Natural killer cell (primary cell): ENCODE measurements around the gene BICD1. TPM values are rescaled to one million over a fixed set of nuclear protein-coding genes. Genes with fewer than 3 reads are reported as not detected.

ENCODE experiments used
- ATAC-seq, 3 donors: fragments of 150-1000 bp in 2 of 3; fragments of 200-7000 bp in 1 of 3; cut with Tn5 transposase; 1 replicate in 1 of 3; 2 replicates in 2 of 3; pipeline ENCODE4 v1.10.0; 2021; ENCODE audit warnings: mild to moderate bottlenecking in 2 of 3, moderate library complexity in 2 of 3
- DNase-seq, 2 donors: peaks; one replicate each; pipeline versions ENCODE4 v3.0.0 to v3.0.0-alpha.2; 2013 to 2021; ENCODE audit warnings: mixed read lengths in 1 of 2
- H3K27ac ChIP-seq: one replicate; pipeline ENCODE4 v1.5.1; 2013; ENCODE audit warnings: mild to moderate bottlenecking, low read length
- H3K27me3 ChIP-seq: one replicate; pipeline ENCODE4 v1.6.1; 2013; ENCODE audit warnings: low read length; ENCODE audit not compliant: control insufficient read depth, insufficient read depth
- H3K36me3 ChIP-seq: one replicate; pipeline ENCODE4 v1.6.1; 2013; ENCODE audit warnings: low read length; ENCODE audit not compliant: control insufficient read depth, insufficient read depth
- H3K4me1 ChIP-seq: one replicate; pipeline ENCODE4 v1.6.1; 2013; ENCODE audit warnings: low read length; ENCODE audit not compliant: control insufficient read depth, insufficient read depth
- H3K4me3 ChIP-seq: one replicate; pipeline ENCODE4 v1.5.1; 2013; ENCODE audit warnings: low read length
- H3K9me3 ChIP-seq: one replicate; pipeline ENCODE4 v1.6.1; 2013; ENCODE audit warnings: low read length; ENCODE audit not compliant: control insufficient read depth, insufficient read depth
- H3K27ac Mint-ChIP-seq, 2 donors: one replicate each; pipeline ENCODE4 v1.8.0; 2022; ENCODE audit warnings: mild to moderate bottlenecking in 2 of 2, mixed read lengths in 2 of 2, moderate library complexity in 1 of 2
- H3K27me3 Mint-ChIP-seq, 2 donors: one replicate each; pipeline ENCODE4 v1.8.0; 2022; ENCODE audit warnings: low read depth in 2 of 2, mixed read lengths in 2 of 2
- H3K36me3 Mint-ChIP-seq: one replicate; pipeline ENCODE4 v1.8.0; 2022; ENCODE audit warnings: mixed read lengths
- H3K4me1 Mint-ChIP-seq, 2 donors: one replicate each; pipeline ENCODE4 v1.8.0; 2022; ENCODE audit warnings: mixed read lengths in 2 of 2
- H3K4me3 Mint-ChIP-seq: one replicate; pipeline ENCODE4 v1.8.0; 2022; ENCODE audit warnings: mild to moderate bottlenecking, moderate library complexity, mixed read lengths
- H3K9me3 Mint-ChIP-seq, 2 donors: one replicate each; pipeline ENCODE4 v1.8.0; 2022; ENCODE audit warnings: mixed read lengths in 2 of 2
- WGBS: methylation state at CpG from one replicate; pipeline ENCODE4 v1.1.7; 2013; ENCODE audit warnings: missing lambda C conversion rate; ENCODE audit not compliant: insufficient coverage; 5-methylcytosine and 5-hydroxymethylcytosine counted together
- intact Hi-C: fragments of 100-400 bp; cut with micrococcal nuclease; formaldehyde crosslinking; loops from one replicate; pipeline ENCODE4 v1.14.2; 2022
- total RNA-seq, 4 donors: library from RNA; stranded (reverse); fragments of 120-200 nt in 1 of 4; gene quantifications; one replicate each; pipeline versions ENCODE4 v1.2.3 to v1.2.4, GENCODE V29; 2013 to 2022
- TF ChIP-seq, protein P1 (sequence below): fragments of 200-600 bp; IDR thresholded peaks from one replicate; pipeline ENCODE4 v1.8.0; 2022; ENCODE audit warnings: antibody characterized with exemption

The BICD1 gene
- total RNA-seq, 3 donors from 2014 or later (not counting 1 experiment from before 2014, with no cell fraction given) = 10.0 to 16.0 (median 15.5) TPM

DNA sequence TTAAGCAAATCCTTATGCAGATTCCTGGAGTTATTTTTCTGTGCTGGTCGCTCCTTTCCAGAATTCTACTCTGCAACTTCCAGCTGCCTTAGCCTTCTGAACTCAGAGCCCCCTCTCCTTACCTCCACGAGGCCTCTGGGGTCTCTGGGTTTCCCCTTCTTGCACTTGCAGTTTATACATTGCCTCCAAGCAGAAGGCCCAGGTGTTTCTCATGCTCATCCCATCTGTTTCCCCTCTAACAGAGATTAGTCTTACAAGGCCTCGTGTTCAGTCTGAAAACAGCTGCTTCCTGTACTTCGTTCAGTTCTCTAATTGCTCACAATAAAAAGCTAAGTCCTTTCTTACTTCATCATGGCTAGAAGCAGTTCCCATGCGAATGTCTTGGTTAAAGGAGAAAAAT lies 158.3 kb downstream of the BICD1 start:
- Histone ChIP-seq H3K27ac (peak overlapping the region; percentile 58), H3K4me1 (no peaks in the 10 kb centered on the region), H3K27me3 (no peaks in the 10 kb centered on the region), H3K4me3 (no peak overlapping the region), H3K9me3 (no peaks in the 10 kb centered on the region), H3K36me3 (no peaks in the 10 kb centered on the region)
- TF ChIP-seq, protein P1, sequence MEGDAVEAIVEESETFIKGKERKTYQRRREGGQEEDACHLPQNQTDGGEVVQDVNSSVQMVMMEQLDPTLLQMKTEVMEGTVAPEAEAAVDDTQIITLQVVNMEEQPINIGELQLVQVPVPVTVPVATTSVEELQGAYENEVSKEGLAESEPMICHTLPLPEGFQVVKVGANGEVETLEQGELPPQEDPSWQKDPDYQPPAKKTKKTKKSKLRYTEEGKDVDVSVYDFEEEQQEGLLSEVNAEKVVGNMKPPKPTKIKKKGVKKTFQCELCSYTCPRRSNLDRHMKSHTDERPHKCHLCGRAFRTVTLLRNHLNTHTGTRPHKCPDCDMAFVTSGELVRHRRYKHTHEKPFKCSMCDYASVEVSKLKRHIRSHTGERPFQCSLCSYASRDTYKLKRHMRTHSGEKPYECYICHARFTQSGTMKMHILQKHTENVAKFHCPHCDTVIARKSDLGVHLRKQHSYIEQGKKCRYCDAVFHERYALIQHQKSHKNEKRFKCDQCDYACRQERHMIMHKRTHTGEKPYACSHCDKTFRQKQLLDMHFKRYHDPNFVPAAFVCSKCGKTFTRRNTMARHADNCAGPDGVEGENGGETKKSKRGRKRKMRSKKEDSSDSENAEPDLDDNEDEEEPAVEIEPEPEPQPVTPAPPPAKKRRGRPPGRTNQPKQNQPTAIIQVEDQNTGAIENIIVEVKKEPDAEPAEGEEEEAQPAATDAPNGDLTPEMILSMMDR = no peak
- no peak for DNase-seq
- no peaks in the 10 kb centered on the region for H3K27me3 Mint-ChIP-seq
- intact Hi-C loops = no loop called here
- 25% methylated on average over 4 of the region's 5 CpGs for WGBS
- H3K9me3 Mint-ChIP-seq = no peaks in the 10 kb centered on the region
- no peak overlapping the region for H3K27ac Mint-ChIP-seq
- H3K4me1 Mint-ChIP-seq = peaks cover 0 to 5% of the 10 kb centered on the region in 2 donors
- no peak for ATAC-seq
- no peak overlapping the region for H3K4me3 Mint-ChIP-seq
- no peaks in the 10 kb centered on the region for H3K36me3 Mint-ChIP-seq

DNA sequence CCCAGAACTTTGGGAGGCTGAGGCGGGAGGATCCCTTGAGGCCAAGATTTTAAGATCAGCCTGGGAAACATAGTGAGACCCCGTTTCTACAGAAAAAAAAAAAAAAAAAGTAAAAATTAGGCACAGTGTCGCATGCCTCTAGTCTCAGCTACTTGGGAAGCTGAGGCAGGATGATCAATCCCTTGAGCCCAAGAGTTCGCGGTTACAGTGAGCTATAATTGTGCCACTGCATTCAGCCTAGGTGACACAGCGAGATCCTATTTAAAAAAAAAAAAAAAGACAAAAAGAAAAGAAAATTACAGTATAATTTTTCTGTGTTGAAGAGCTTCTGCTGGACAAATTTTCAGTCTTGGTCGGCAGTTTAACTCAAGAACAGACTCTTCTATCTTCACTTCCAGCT lies 158.8 kb downstream of the BICD1 start:
- H3K4me1 Mint-ChIP-seq = peaks cover 0 to 5% of the 10 kb centered on the region in 2 donors
- H3K9me3 Mint-ChIP-seq = no peaks in the 10 kb centered on the region
- 59% methylated on average over 5 of the region's 7 CpGs for WGBS
- H3K27me3 ChIP-seq = no peaks in the 10 kb centered on the region
- no peak overlapping the region for H3K4me3 Mint-ChIP-seq
- intact Hi-C loops = no loop called here
- TF ChIP-seq, protein P1 = no peak
- no peaks in the 10 kb centered on the region for H3K36me3 ChIP-seq
- no peaks in the 10 kb centered on the region for H3K36me3 Mint-ChIP-seq
- no peaks in the 10 kb centered on the region for H3K4me1 ChIP-seq
- H3K27ac ChIP-seq = peak overlapping the region; percentile 58
- no peaks in the 10 kb centered on the region for H3K9me3 ChIP-seq
- H3K27me3 Mint-ChIP-seq = no peaks in the 10 kb centered on the region
- H3K27ac Mint-ChIP-seq = no peak overlapping the region
- ATAC-seq (no peak), DNase-seq (no peak)
- no peak overlapping the region for H3K4me3 ChIP-seq

- Mint-ChIP-seq H3K27ac (no peak overlapping the region), H3K27me3 (no peaks in the 10 kb centered on the region), H3K4me3 (no peak overlapping the region), H3K9me3 (no peaks in the 10 kb centered on the region), H3K4me1 (peaks cover 0 to 5% of the 10 kb centered on the region in 2 donors), H3K36me3 (no peaks in the 10 kb centered on the region)
- Histone ChIP-seq H3K27ac (peak overlapping the region; percentile 58), H3K4me3 (no peak overlapping the region), H3K27me3 (no peaks in the 10 kb centered on the region), H3K36me3 (no peaks in the 10 kb centered on the region), H3K4me1 (no peaks in the 10 kb centered on the region), H3K9me3 (no peaks in the 10 kb centered on the region)
- DNase-seq (no peak), ATAC-seq (no peak)
- TF ChIP-seq, protein P1 = no peak
- intact Hi-C loops = no loop called here
- WGBS = 89% methylated on average over 1 of the region's 3 CpGs
Measured at GRCh38 chr12:32265951-32266350, 159.3 kb downstream of the BICD1 start.

- TF ChIP-seq, protein P1 = no peak
- WGBS = 95% methylated on average over 5 of the region's 5 CpGs
- Histone ChIP-seq H3K27me3 (no peaks in the 10 kb centered on the region), H3K9me3 (no peaks in the 10 kb centered on the region), H3K36me3 (no peaks in the 10 kb centered on the region), H3K4me3 (no peak overlapping the region), H3K4me1 (no peaks in the 10 kb centered on the region), H3K27ac (no peak overlapping the region)
- H3K27ac Mint-ChIP-seq = no peak overlapping the region
- H3K27me3 Mint-ChIP-seq = no peaks in the 10 kb centered on the region
- intact Hi-C loops = no loop called here
- no peaks in the 10 kb centered on the region for H3K36me3 Mint-ChIP-seq
- no peak overlapping the region for H3K4me3 Mint-ChIP-seq
- ATAC-seq (no peak), DNase-seq (no peak)
- H3K9me3 Mint-ChIP-seq = no peaks in the 10 kb centered on the region
- H3K4me1 Mint-ChIP-seq = peaks cover 0 to 5% of the 10 kb centered on the region in 2 donors
Measured at GRCh38 chr12:32266756-32267155, 160.1 kb downstream of the BICD1 start.
